GM19099 (cell line): ENCODE results near the gene OTUB1.

Experiments
- POLR2A ChIP-seq: IDR thresholded peaks from 3 replicates; pipeline ENCODE4 v1.6.1; 2011; ENCODE audit warnings: low read depth; ENCODE audit not compliant: insufficient read length; ENCODE audit errors: extremely low read depth

OTUB1 gene

GRCh38 chr11:64026575-64027205, 40.5 kb downstream of the OTUB1 start:
- no peak for TF ChIP-seq POLR2A

GRCh38 chr11:64027651-64028397, 41.6 kb downstream of the OTUB1 start:
- no peak for TF ChIP-seq POLR2A

- no peak for TF ChIP-seq POLR2A
These were observed 42.3 kb downstream of the OTUB1 start for GRCh38 chr11:64028398-64029115.

GRCh38 chr11:64029773-64030172, 43.5 kb downstream of the OTUB1 start:
- TF ChIP-seq POLR2A, result no peak

- no peak for TF ChIP-seq POLR2A
These were observed 44.8 kb downstream of the OTUB1 start for GRCh38 chr11:64031001-64031400.

- no peak for TF ChIP-seq POLR2A
These were observed 45.8 kb downstream of the OTUB1 start for GRCh38 chr11:64032050-64032449.

- no peak for TF ChIP-seq POLR2A
These were observed 48.2 kb downstream of the OTUB1 start for GRCh38 chr11:64034411-64034811.

- TF ChIP-seq POLR2A, result no peak
These were observed 48.9 kb downstream of the OTUB1 start for GRCh38 chr11:64035081-64035524.

- TF ChIP-seq POLR2A, result no peak
These were observed 49.3 kb downstream of the OTUB1 start, which contains the start of gene FLRT1 for GRCh38 chr11:64035576-64035975. FLRT1 (plus strand) TSS chr11:64035931; CDS start chr11:64116268, 80,337 bp downstream.

- no peak for TF ChIP-seq POLR2A
These were observed 50.1 kb downstream of the OTUB1 start for GRCh38 chr11:64036087-64037026.

GRCh38 chr11:64037027-64037634, 50.9 kb downstream of the OTUB1 start:
- TF ChIP-seq POLR2A, result no peak

GRCh38 chr11:64038500-64038899, 52.3 kb downstream of the OTUB1 start:
- no peak for TF ChIP-seq POLR2A

GRCh38 chr11:64039012-64039665, 52.9 kb downstream of the OTUB1 start:
- TF ChIP-seq POLR2A, result no peak
